Hematopoietic multipotent progenitor cell treated with erythropoietin and hydrocortisone succinate and interleukin-3 and kit ligand, for 17 days (in vitro differentiated cells): ENCODE measurements around the gene PRTG.
"Not testable (repeated sequence)": the region's sequence is repeated elsewhere in the genome, so short reads cannot be mapped to it uniquely, and the experiment has no call there.

ENCODE experiments used
- DNase-seq: peaks from one replicate; pipeline ENCODE4 v3.0.0-alpha.2; 2015; ENCODE audit warnings: low spot score

Gene PRTG

DNA sequence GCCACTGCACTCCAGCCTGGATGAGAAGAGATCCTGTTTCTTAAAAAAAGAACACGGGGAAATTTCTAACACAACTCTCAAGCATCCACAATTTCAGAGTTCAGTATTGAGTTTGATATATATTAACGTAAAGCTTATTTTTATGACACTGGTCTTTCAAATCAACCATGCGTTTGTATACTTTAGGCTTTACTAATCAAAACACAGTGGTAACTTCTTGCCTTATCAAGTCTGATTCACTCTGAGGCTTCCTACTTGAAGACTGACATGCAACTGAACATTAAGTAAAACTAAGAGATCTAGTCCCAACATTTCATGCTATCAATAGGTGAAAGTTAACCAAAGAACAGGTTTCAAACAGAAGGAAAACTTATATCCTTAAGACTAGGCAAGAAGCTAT lies 46.7 kb downstream of the PRTG start:
- no peak for DNase-seq

DNA sequence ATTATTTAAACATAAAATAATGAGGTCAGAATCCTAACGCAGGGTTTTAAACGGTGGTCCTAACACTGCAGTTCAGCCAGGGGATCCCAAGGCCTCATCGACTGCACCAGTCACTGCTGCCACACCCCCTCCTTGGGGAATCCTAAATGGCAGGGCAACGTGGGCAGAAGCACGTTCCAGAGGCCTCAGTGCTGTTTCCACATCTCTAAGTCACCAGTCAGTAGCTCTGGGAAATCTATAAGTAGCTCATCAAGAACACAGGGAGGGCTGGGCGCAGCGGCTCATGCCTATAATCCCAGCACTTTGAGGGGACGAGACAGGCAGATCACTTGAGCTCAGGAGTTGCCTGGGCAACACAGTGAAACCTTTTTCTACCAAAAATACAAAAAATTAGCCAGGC lies 47.5 kb downstream of the PRTG start:
- no peak for DNase-seq

DNA sequence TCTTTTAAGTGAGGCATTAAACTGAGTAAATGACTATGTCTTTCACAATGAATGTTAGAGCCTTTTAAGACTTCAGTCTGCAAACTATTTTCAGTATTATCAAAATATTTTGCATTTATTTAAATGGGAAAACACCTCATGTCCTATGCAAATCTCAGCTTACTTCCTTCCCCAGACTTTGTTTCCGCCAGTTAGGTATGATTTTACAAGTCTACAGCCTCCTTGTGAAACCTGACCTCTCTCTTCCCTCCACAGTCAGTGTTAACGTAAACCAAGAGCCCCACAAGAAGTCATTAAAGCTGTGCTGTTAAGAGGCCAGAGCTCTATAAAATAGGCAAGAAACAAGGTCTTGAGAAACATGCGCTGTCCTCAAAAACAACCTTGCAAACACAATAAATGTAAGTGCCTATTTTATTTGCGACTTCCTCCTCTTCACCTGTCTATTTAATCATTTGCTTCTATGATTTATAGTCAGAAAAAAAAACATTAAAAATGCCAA lies 48.3 kb downstream of the PRTG start:
- DNase-seq = no peak

DNA sequence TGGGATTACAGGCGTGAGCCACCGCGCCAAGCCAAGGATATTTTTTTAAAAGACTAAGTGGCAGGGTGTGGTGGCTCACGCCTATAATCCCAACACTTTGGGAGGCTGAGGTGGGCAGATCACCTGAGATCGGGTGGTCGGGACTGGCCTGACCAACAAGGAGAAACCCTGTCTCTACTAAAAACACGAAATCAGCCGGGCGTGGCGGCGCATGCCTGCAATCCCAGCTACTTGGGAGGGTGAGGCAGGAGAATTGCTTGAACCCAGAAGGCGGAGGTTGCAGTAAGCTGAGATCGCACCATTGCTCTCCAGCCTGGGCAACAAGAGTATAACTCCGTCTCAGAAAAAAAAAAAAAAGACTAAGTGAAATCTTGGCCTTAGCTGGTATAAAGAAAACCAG lies 49.8 kb downstream of the PRTG start:
- DNase-seq = not testable (repeated sequence)

DNA sequence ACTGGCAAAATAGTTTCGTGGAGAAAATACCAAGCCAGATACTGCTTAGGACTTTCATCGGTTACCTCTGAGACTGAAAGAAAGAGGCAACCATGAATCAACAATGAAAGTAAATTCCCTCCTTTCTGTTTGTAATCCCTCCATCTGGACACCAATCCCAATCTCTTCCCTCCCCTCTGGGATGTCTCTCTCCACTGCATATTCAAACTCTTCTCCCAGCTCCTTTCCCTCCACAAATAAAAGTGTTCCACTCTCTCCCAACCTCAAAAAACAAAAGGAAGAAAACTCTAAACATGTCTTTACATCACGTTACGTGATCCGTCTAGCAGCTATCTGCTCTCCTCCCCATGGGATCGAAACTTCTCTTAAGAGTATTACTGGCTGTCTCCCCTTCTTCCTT lies 55.2 kb downstream of the PRTG start:
- no peak for DNase-seq

DNA sequence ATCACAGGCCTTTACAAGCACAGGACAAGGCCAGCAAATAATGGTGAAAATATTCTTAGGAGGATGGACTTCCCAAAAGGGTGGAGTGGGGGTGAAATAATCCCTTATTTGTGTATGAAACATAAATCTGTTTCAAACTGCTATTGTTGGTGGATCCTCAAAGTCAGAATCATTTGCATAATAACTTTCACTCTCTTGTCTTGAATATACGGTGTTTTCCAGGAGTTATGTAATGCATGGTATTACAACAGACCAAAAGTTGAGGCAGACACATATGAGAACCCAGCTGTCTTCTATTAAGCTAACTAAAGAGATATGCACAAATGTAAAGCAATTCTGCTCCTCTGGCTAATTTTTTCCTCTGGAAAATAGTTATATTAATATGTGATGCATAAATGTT lies 57.7 kb downstream of the PRTG start:
- no peak for DNase-seq

DNA sequence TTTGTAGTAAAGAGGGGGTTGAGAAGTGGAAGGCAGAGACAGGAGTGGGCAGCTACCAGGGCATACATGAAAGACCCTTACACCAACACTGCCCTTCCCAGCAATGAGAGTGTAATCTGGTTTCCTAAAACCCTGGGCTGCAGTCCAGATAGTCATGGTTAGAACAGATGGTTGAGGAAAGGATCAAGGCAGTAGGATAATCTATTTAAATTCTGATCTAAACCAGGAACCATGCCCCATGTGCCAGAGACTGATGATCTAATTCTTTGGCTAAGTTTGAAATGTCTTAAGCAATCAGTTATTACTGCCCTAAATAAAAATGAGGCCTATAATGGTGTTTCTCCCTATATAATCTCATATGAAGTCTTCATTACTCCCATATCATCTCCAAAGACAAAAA lies 59.6 kb downstream of the PRTG start:
- DNase-seq = no peak

DNA sequence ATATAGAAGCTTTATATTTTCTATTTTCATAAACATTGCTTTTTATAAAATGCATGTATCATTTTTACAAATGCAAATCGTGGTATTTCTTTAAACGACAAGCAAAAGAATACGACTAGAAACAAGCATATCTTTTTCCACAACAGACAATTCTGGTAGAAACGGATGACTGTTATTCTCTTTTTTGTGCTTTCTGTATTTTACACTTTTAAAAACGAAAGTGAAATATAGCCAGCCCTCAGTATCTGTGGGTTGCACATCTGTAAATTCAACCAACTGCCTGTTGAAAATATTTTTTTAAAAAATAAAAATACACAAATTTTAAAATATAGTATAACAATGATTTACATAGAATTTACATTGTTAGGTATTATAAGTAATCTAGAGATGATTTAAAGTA lies 61.3 kb downstream of the PRTG start:
- DNase-seq = no peak

DNA sequence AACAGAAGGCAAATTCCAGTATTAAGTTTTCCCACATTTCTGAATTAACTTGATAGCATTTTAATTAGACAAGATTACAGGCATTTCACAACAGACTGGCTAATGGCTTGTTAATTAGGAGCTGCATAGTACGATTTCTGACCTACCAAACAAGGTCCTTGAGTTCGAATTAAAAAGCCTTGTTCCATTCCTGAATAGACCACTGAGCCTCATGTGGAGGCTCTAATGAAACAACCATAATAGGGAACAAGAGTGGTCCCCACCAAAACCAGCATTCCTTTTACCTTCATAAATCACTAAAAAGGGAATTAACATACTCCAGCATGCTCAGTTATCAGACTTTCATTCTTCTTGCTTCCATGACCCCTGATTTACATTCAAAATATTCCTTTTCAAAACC lies 66.4 kb downstream of the PRTG start:
- no peak for DNase-seq

DNA sequence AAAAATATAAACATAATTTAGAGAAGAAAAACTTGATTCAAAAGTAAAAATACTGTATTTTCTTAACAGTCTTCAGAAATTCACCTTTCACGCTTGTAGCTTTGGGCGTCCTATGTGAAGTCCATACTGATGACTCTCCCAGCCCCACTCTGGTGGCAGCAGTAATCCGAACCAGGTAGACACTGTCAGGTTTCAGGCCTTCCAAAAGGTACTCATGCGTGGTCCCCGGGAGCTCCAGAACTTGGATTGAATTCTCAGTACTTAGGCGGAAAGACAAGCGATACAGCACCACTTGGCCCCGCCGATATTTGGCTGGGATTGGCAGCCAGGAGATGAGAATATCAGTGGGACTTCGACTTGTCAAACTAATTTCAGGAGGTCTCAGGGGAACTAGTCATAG lies 69.7 kb downstream of the PRTG start:
- DNase-seq = no peak

DNA sequence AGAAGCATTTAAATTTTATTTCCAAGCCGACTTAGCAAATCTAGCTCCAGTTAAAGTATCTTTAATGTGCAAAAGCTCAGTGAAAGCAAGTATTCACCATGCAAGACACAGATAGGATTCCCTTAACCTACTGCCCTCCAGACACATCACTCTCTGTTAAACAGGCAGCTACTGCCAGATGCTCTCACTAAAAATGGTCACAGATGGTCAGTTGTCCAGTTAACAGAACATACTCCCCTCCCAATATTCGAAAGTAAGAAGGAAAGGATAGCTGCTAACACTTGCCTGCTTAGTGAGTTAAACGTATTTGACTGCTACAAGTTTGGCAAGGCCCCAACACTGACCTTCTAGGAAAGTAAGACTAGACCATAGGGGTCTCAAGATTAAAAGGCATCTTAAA lies 73.7 kb downstream of the PRTG start:
- DNase-seq = no peak

DNA sequence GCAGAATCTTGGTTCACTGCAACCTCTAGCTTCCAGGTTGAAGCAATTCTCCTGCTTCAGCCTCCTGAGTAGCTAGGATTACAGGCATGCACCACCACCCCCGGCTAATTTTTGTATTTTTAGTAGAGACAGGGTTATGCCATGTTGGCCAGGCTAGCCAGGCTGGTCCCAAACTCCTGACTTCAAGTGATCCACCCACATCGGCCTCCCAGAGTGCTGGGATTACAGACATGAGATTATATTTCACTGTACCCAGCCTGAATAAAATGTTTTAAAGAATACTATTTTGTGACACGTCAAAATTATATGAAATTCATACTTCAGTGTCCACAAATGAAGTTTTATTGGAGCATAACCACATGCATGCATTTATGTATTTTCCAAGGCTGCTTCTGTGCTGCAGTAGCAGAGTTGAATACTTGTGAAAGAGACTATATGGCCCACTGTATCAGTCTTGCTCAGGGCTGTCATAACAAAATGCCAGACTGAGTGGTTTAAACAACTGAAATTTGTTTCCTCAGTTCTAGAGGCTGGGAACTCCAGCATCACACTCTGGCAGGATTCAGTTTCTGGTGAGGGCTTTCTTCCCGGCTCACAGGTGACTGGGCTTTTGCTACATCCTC lies 77.2 kb downstream of the PRTG start:
- no peak for DNase-seq

DNA sequence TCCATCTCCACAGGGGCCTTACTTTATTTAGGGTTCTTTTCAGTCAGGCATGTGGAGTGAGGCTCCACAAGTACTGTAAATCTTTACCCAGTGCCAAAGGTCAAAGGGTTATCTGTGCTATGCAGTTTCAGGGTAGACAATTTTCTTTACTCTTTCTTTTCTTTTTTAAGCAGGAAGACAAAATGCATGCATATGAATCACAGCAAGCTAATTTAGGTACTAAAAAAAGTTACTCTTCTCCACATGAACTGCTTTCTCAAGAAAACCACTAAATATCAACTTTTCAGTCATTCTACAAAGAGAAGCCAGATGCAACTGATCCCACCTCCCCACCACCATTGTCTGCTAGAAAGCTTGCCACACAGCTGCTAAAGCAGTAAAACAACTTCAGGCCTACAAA lies 81.5 kb downstream of the PRTG start:
- DNase-seq = no peak

DNA sequence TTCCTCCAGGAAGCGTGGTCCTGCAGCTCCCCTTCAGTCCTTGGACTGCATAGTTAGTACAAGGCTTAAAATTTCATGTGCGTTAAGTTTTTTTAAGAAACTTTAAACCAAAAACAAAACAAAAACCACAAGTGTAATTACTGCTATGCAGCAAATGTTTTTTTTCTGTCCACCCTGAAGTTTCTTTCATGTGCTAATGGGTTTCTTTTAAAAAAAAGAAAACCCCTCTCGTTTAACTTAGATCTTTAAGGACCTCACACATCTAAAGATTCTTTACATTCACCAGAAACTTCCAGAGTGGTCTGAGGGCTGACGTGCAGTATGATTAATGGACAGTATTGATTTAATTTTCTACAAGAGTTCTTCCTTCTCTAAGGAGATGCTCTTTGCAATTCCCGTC lies 82.8 kb downstream of the PRTG start:
- DNase-seq = no peak

DNA sequence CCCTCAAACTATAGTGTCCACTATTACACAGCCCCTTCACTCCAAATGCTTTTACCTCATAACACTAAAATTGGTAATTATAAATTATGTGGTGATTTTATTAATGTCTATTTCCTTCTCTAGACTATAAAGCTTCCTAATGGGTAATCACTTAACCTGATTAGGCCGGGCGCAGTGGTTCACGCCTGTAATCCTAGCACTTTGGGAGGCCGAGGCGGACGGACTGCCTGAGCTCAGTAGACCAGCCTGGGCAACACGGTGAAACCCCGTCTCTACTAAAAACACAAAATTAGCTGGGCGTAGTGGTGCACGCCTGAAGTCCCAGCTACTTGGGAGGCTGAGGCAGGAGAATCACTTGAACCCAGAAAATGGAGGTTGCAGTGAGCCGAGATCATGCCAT lies 83.5 kb downstream of the PRTG start:
- no peak for DNase-seq

DNA sequence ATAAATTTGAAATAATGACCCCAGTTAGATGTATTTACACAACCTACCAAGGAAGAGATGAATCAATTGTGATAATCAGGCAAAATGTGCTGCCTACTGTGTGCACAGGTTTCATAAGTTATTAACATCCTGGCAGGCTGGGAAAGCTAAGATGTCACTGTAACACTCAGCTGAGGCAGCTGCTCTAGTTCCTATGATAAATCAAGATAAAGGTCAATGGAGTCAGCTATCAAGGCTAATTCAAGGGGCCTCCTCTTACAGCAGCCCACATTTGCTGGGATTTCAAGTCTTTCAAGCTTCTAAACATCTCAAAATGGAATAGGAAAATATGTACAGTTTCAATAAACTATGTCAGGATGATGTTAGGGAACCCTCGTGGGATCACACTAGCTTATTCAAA lies 84.1 kb downstream of the PRTG start:
- DNase-seq = no peak

DNA sequence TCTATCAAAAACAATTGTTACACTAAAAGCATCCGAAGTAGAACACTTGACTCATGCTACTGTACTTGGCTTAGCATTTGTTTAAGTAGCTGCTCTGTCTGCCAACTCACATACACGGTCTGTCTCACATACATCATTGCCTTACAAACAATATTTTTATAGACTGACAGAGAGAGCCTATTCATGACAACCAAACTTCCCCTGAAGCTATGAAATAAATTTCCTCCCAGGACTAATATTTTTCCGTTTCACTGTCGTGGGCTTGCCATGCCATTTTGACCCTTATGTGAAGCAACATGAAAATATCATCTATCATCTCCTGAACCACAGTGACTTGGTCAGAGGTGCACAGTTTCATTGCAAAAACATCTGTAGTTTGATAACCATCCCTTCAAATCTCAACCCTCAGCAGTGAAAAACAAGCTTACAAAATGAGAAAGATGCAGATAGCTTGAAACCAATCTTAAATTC lies 88.4 kb downstream of the PRTG start:
- no peak for DNase-seq

DNA sequence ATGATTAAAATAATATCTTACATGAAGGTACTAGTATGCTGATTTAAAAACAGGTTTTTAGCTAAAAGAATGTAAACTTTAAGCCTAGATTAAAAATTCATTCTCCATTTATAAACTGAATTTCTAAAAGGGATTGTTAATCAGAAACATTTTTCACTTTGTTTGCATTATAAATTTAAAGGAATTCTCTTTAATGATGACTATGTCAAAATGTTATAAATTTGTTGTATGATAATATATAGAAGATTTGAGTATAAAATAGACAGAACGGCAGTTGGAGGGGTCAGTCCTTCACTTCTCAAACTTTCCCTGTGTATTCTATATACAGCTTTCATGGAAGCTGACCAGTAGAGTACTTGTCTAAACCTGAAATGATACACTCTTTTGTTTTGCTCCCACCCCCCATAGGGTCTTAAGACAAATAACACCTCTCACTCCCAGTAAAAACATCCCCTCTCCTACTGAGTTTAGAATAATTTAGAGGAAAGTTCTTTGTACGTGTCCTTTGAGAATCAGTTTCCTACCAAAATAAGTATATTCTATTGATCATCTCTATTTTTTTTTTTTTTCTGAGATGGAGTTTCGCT lies 90.0 kb downstream of the PRTG start:
- no peak for DNase-seq

DNA sequence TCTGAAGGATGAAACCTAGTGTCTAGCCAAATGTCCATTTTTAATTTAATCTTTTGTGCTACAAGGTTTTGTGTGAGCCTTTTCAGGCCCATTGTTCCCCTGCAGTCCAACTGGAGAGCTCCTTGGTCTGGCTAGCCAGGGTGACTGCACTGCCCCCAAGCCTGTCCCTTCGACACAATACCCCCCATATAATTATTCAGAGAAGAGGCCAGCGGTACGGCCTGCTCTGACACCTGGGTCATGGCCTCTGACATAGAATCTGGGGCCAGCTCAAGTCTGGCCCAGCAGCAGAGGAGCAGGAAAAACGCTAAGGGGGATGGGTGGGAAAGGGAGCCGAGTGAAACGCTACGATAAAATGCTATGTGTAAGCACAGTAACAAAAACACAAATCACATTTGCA lies 90.6 kb downstream of the PRTG start:
- no peak for DNase-seq

DNA sequence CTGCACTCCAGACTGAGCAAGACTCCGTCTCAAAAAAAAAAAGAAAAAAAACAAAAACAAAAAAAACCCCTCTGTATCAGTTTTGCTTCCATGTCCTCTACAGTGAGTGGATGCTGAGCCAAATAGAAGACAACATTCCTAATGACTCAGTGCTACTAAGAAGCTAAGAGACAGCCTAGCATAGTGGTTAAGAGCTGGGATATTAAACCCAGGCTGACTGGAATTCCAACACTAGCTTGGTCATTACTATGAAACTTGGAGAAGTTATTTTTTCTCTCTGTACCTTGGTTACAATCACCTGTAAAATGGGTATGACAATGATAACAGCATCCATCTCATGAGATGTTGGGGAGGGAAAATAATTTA lies 93.9 kb downstream of the PRTG start:
- DNase-seq = no peak

DNA sequence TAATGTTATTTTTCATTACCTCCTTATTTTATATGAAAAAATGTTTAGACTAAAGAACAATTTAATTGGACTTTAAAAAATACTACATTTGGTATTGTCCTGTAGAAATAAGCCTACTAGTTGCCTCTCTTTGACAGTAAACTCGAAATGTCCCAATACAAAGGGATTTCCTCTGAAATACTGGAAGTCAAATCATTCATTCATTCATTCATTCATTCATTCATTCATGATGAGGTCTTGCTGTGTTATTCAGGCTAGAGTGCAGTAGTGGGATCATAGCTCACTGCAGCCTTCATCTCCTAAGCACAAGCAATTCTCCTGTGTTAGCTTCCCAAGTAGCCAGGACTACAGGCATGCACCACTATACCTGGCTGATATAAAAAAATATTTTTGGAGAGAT lies 104.2 kb downstream of the PRTG start:
- no peak for DNase-seq

DNA sequence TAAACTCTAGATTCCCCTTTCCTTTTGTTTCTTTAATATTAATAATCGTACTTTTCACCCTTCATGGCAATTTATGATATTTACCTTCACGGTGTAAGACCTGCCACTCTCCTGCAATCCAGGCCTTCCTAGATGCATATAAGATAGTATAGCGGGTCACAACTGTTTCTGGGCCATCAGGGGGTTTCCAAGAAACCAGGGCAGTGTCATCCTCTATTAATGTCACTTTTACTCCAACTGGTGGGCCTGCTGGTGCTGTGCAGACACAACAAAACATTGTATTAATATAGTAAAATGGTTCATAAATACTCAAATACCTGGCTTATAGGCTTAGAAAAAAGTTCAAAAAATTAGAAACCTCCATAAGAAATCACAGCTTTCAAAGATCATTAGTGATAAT lies 105.9 kb downstream of the PRTG start:
- no peak for DNase-seq

DNA sequence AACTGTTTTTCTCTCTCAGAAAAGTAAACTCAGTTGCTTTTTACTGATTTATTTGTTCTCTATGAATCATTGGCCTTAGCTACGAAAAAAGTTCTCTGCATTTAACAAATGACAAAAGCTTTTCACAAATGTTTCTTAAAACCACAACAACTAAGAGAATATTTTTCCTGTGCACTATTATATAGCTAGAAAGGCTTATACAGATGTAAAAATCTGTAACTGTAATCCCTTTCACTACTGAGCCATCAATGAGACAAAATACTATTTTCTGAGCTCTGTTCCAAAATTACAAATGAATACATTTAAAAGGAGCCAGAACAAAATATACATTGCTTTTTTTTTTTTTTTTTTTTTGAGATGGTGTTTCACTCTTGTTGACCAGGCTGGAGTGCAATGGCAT lies 109.2 kb downstream of the PRTG start:
- DNase-seq = no peak

DNA sequence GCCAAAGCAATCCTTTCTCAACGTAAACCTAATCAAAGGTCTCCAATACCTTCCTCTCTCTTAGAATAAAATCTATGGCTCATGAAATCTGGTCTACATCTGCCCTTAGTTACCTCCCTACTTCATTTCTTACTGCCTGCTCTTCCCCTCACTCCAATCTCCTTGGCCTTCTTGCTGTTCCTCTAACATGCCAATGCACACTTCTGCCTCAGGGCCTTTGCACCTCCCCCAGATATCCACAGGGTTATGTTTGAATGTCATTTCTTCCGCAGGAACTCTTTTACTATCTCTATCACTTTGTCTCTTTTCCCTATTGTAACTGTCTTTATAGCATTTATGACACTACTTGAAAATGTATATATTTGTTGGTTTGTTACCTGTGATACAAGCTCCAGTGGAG lies 110.5 kb downstream of the PRTG start:
- no peak for DNase-seq
